Heart right ventricle (tissue), 16 donors: ENCODE results near the gene TRAPPC5. TPM values are rescaled to one million over a fixed set of nuclear protein-coding genes. Genes with fewer than 3 reads are reported as not detected.

Source experiments
- ATAC-seq, 8 donors: fragments of 200-7000 bp; cut with Tn5 transposase; one replicate each; pipeline ENCODE4 v1.9.1; 2020; ENCODE audit warnings: mild to moderate bottlenecking in 8 of 8, moderate library complexity in 8 of 8, moderate number of reproducible peaks in 1 of 8
- DNase-seq, 2 donors: peaks; one replicate each; pipeline ENCODE4 v3.0.0-alpha.2; 2020
- H3K27ac ChIP-seq, 10 donors: fragments of 200-600 bp; sonication (generic) in 2 of 10; one replicate each; pipeline versions ENCODE4 v1.5.0 to v1.8.0; 2020 to 2022; ENCODE audit warnings: mild to moderate bottlenecking in 3 of 10
- H3K27me3 ChIP-seq, 7 donors: fragments of 200-600 bp; one replicate each; pipeline ENCODE4 v1.8.0; 2021 to 2022; ENCODE audit warnings: mild to moderate bottlenecking in 2 of 7
- H3K36me3 ChIP-seq, 9 donors: fragments of 200-600 bp; sonication (generic) in 1 of 9; one replicate each; pipeline versions ENCODE4 v1.5.0 to v1.8.0; 2020 to 2022; ENCODE audit warnings: mild to moderate bottlenecking in 2 of 9
- H3K4me1 ChIP-seq, 9 donors: fragments of 200-600 bp; sonication (generic) in 1 of 9; one replicate each; pipeline versions ENCODE4 v1.5.0 to v1.8.0; 2020 to 2022; ENCODE audit warnings: mild to moderate bottlenecking in 4 of 9
- H3K4me3 ChIP-seq, 10 donors: fragments of 200-600 bp; sonication (generic) in 2 of 10; one replicate each; pipeline versions ENCODE4 v1.5.0 to v1.8.0; 2020 to 2022; ENCODE audit warnings: mild to moderate bottlenecking in 7 of 10, moderate library complexity in 2 of 10
- H3K9me3 ChIP-seq, 11 donors: fragments of 200-600 bp in 10 of 11; sonication (generic) in 2 of 11; one replicate each; pipeline versions ENCODE4 v1.5.0 to v1.8.0; 2013 to 2022; ENCODE audit warnings: mild to moderate bottlenecking in 2 of 11, control low read depth in 1 of 11, moderate library complexity in 1 of 11
- WGBS, 2 donors: extraction: QIAGEN DNeasy Blood & Tissue Kit; methylation state at CpG; one replicate each; pipeline ENCODE4 v1.1.7; 2013; ENCODE audit warnings: inconsistent platforms in 1 of 2; 5-methylcytosine and 5-hydroxymethylcytosine counted together
- intact Hi-C, 10 donors: fragments of 100-400 bp; cut with DNase I; formaldehyde crosslinking; loops; one replicate each; pipeline versions ENCODE4 v1.11.1 to v1.14.2; 2022
- polyA plus RNA-seq, 2 donors: library from polyadenylated mRNA; stranded (reverse); fragments of 200-250 nt; gene quantifications; one replicate each; pipeline ENCODE4 v1.2.3, GENCODE V29; 2013
- total RNA-seq, 10 donors: library from RNA; stranded (reverse); fragmentation: NEBNext Ultra II Directional in 3 of 10; extraction: Animal tissue kit (Norgen Biotek cat#: 25700) in 3 of 10; gene quantifications; one replicate each; pipeline versions ENCODE4 v1.2.1 to v1.2.4, GENCODE V29; 2021 to 2023
- TF ChIP-seq, protein P1 (sequence below), 9 donors: fragments of 200-600 bp; sonication (generic) in 2 of 9; IDR thresholded peaks; one replicate each; pipeline versions ENCODE4 v1.5.0 to v1.8.0; 2021 to 2022; ENCODE audit warnings: antibody characterized with exemption in 9 of 9, mild to moderate bottlenecking in 5 of 9, moderate library complexity in 1 of 9
- donor health status: Arrhythmogenic right ventricular cardiomyopathy.
- donor health status: ischemic (EF 13 %, LVEDD 7.1; RV severe dilation, severe dysfunction).
- donor health status: healthy with polysubstance abuse.
- donor health status: DM: no; HTN: yes; CAD: no.
- donor health status: DM: no; HTN: no; CAD: no.
- donor health status: ischemic (EF 25% LVEDD 6.9; RV normal size, moderate dysfunction).
- donor health status: ischemic (EF 25% LVEDD 5.7; RV mildly dilated, moderate dysfunction).
- donor health status: healthy.
- donor health status: DM: yes; HTN: yes; CAD: no.
- donor health status: Ischemic cardiomyopathy.
- donor health status: ischemic (EF 35%, LVEDD 5.7; RV mildly dilated, moderate dysfunction).
- donor health status: nonischemic (EF 11% LVEDD 7.7; RV severe dilation, severe dysfunction).
- donor health status: DM: yes; HTN: yes; CAD: no.
- donor health status: PGD.
- donor health status: ischemic (EF 29% LVEDD 5.4; RV normal size, mild dysfunction).
- donor health status: nonischemic (EF 23%, LVEDD 6.1; RV moderate dilation, normal function).

TRAPPC5 gene
- total and polyA plus RNA-seq, 12 donors: 75.3 to 388 (median 93.3) TPM

DNA sequence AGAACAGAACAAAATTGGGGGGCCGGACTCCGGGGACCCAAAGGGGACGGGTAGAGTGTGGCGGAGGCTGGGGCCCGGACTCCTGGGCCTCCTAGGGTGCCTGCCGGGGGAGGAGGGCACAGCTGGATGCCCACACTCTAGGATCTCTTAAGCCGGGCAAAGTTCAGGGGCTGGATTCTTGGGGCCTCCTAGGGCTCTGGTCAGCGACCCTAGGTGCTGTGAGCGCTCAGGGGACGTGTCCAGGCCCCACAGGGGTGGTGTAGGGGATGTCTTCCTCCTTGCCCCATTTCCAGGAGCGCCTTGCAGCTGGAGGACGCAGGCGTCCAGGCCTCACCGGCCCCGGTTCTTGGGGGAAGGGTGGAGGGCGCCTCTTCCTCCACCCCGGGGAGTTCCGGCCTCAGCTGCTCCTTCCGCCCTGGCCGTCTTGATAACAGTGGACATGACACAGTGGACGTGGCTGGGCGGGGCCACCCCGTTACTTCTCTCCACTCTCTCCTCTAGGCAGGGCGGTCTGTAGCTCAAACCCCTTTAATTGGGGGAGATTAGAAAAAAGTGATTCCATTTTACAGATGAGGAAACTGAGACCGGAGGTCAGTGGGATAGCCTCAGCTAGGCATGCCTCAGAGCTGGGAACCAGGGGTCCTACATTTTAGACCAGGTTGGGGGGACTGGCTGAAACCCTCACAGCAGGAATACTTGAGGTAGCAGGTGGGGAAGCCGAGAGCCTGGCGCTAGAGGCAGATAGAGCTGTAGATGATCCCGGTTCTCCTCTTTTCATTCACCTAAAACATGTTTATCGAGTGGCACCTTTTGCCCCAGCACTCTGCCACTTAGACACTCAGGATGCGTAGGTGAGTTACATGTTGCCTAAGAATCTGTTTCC, 43.0 kb upstream of the TRAPPC5 start:
- Histone ChIP-seq H3K4me3 (peak overlapping the region; percentile 2 to 76 (median 35)), H3K36me3 (peaks cover 0 to 15% (median 0%) of the 10 kb centered on the region in 9 donors), H3K4me1 (peaks cover 0 to 22% (median 3%) of the 10 kb centered on the region in 9 donors), H3K27ac (peak overlapping the region in 5 of 10 donors; percentile 22 to 95 (median 48)), H3K9me3 (no peaks in the 10 kb centered on the region), H3K27me3 (peaks cover 4 to 36% (median 27%) of the 10 kb centered on the region in 7 donors)
- peak in 6 of 8 donors; percentile 12 to 49 (median 34) for ATAC-seq
- TF ChIP-seq, protein P1, sequence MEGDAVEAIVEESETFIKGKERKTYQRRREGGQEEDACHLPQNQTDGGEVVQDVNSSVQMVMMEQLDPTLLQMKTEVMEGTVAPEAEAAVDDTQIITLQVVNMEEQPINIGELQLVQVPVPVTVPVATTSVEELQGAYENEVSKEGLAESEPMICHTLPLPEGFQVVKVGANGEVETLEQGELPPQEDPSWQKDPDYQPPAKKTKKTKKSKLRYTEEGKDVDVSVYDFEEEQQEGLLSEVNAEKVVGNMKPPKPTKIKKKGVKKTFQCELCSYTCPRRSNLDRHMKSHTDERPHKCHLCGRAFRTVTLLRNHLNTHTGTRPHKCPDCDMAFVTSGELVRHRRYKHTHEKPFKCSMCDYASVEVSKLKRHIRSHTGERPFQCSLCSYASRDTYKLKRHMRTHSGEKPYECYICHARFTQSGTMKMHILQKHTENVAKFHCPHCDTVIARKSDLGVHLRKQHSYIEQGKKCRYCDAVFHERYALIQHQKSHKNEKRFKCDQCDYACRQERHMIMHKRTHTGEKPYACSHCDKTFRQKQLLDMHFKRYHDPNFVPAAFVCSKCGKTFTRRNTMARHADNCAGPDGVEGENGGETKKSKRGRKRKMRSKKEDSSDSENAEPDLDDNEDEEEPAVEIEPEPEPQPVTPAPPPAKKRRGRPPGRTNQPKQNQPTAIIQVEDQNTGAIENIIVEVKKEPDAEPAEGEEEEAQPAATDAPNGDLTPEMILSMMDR (IDR thresholded peaks at IDR 0.05): no peak
- intact Hi-C loops: no loop called here
- WGBS, 2 donors: 34% methylated on average over 30 of the region's 30 CpGs
- DNase-seq: no peak

DNA sequence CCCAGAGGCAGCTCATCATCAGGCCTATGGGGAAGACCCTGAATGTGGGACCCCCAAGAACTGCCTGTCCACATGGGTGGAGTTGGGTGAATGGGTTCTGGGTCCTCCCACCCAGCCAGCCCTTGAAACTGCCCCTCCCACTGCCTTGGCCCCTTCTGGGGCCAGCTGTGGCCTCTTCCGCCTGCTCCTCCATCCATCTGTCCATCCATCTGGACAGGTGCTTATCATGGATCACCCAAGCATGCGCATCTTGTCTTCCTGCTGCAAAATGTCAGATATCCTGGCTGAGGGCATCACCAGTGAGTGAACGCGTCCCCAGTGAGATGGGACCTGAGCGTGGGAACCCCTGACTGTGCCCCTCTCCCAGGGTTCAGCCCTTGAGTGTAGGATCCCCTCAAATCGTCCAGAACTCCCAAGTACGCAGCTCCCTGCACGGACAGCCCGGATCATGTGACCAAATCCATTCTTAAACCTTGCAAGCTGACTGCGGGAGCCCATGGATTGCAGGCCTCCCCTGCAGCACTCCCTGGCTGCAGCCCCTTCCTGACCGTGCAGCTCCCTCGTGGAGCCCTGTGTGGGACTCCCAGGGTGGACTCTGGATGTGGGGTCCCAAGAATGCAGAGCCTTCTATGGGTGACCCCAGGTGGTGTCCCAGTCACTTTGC, 41.7 kb upstream of the TRAPPC5 start:
- Histone ChIP-seq H3K9me3 (no peaks in the 10 kb centered on the region), H3K27ac (no peak overlapping the region), H3K27me3 (peaks cover 4 to 36% (median 27%) of the 10 kb centered on the region in 7 donors), H3K4me1 (peaks cover 0 to 22% (median 3%) of the 10 kb centered on the region in 9 donors), H3K4me3 (no peak overlapping the region), H3K36me3 (peaks cover 0 to 15% (median 0%) of the 10 kb centered on the region in 9 donors)
- ATAC-seq (no peak), DNase-seq (no peak)
- TF ChIP-seq, protein P1 (IDR thresholded peaks at IDR 0.05): no peak
- intact Hi-C loops: no loop called here
- 58 to 61% methylated on average over 12 of the region's 12 CpGs for WGBS, 2 donors

DNA sequence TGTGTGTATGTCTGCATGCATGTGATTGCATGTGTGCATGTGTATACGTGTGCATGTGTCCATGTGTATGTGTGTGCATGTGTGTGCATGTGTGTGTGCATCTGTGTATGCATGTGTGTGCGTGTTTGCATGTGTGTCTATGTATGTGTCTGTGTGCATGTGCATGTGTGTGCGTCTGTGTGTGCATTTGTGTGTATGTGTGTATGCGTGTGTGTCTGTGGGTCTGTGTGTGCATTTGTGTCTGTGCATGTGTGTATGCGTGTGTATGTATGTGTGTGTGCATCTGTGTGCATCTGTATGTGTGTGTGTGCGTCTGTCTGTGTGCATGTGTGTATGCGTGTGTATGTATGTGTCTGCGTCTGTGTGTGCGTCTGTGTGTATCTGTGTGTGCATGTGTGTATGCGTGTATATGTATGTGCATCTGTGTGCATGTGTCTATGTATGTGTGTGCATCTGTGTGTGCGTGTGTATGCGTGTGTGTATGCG, 40.7 kb upstream of the TRAPPC5 start:
- Histone ChIP-seq H3K36me3 (peaks cover 0 to 20% (median 0%) of the 10 kb centered on the region in 9 donors), H3K4me3 (no peak overlapping the region), H3K9me3 (no peaks in the 10 kb centered on the region), H3K27ac (no peak overlapping the region), H3K4me1 (peaks cover 0 to 26% (median 3%) of the 10 kb centered on the region in 9 donors), H3K27me3 (peaks cover 4 to 42% (median 27%) of the 10 kb centered on the region in 7 donors)
- intact Hi-C loops: no loop called here
- no peak for ATAC-seq
- DNase-seq: no peak
- 96 to 97% methylated on average over 13 of the region's 13 CpGs for WGBS, 2 donors
- TF ChIP-seq, protein P1 (IDR thresholded peaks at IDR 0.05): no peak

DNA sequence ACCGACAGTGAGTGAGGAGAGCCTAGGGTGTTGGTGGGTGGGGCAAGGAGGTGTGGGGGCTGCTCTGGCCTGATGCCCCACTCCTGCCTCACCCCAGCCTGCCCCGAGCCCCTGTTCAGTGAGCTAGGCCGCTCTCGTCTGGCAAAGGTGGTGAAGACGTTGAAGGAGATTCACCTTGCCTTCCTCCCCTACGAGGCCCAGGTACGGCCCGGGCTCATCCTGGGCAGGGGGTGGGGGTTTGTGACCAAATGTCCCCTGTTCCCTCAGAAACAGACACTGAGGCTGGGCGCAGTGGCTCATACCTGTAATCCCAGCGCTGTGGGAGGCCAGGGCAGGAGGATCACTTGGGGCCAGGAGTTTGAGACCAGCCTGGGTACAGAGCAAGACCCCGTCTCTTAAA, 39.8 kb upstream of the TRAPPC5 start:
- TF ChIP-seq, protein P1 (IDR thresholded peaks at IDR 0.05): no peak
- H3K9me3 ChIP-seq: no peaks in the 10 kb centered on the region
- no peak overlapping the region for H3K27ac ChIP-seq
- intact Hi-C loops: no loop called here
- no peak overlapping the region for H3K4me3 ChIP-seq
- peaks cover 0 to 20% (median 0%) of the 10 kb centered on the region in 9 donors for H3K36me3 ChIP-seq
- no peak for DNase-seq
- peaks cover 4 to 42% (median 27%) of the 10 kb centered on the region in 7 donors for H3K27me3 ChIP-seq
- WGBS, 2 donors: 86 to 95% methylated on average over 11 of the region's 11 CpGs
- ATAC-seq: no peak
- H3K4me1 ChIP-seq: peaks cover 0 to 26% (median under 1%) of the 10 kb centered on the region in 9 donors
